ENCODE results near the gene VTI1A.
A peak's percentile ranks its signal among the peaks of the same experiment; 100 is the strongest.

Gene VTI1A

DNA sequence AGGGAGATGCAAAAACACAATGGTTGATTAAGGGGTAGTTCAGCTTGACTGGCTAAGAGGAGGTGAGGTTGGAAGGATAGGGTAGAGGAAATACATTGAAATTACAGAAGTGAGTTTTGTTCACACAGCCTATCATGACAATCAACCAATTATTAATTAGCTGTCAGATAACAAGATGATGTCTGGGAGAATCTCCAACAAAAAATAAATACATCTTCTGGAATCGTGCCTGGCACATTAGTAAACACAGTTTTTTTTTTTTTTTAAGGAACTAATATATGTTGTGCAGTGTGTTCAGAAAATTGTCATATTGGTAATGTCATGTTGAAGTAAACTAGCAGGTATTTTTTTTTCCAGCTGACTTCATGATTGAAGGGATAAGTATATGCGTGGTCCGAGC is 171.8 kb downstream of the VTI1A start:
- no peak for TF ChIP-seq POLR2A (IDR thresholded peaks at IDR 0.05; ENCODE audit: low read depth, low read length)
- DNase-seq (ENCODE audit: insufficient read length, low spot score) (no peak), FAIRE-seq (no peak)

DNA sequence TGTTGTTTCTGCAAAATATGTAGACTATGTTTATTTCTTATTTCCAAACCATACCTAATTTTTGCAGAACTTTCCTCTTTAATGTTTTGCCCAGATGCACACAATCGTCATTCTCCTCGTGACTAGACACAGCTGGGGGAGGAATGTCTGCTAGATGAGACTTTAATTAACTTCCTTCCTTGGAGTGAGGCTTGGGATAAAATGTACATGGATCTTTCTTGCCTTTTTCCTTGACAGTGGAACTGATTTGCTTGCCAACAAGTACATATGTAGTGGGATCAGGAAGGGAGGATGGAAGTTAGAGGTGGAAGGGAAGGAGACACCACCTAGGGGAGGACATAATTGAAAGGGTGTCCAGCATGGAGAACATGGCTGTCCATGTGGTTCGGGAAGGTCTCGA is 172.5 kb downstream of the VTI1A start:
- no peak for FAIRE-seq
- no peak for TF ChIP-seq POLR2A (IDR thresholded peaks at IDR 0.05; ENCODE audit: low read depth, low read length)
- no peak for DNase-seq (ENCODE audit: insufficient read length, low spot score)

DNA sequence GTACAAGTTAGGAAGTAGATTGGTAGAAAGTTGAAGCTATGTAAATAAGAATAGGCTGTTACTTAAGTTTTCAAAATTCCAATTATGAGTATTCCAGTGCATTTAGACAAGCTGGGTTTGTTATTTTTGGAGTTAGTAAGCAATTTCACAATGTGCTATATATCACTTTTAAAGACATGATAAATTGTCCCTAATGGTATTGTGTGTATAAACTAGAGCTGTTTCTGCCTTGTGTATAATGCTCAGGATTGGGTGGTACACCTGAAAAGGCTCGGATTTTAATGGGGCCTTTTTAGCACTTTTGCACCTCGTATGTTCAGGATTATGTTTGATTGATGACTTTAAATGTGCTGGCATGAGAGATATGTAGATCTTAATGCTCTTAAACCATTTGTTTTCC is 175.8 kb downstream of the VTI1A start:
- no peak for FAIRE-seq
- no peak for DNase-seq (ENCODE audit: insufficient read length, low spot score)
- no peak for TF ChIP-seq POLR2A (IDR thresholded peaks at IDR 0.05; ENCODE audit: low read depth, low read length)

DNA sequence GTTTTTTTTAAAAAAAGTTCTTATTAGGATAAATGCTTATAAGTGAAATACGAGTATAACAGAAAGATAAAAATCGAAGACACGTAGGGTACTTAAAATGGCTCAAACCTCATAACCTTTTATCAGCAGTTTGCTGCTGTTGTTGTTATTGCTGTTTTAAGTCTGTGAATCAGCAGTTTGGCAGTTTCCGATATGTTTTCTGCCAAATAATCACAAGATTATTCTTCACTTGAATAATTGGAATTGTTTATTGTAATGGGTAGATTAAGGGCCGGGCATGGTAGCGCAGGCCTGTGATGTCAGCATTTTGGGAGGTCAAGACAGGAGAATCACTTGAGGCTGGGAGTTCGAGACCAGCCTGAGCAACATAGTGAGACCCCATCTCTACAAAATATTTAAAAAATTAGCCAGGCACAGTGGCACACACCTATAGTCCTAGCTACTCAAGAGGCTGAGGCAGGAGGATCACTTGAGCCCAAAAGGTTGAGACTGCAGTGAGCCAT is 177.6 kb downstream of the VTI1A start:
- TF ChIP-seq POLR2A (IDR thresholded peaks at IDR 0.05; ENCODE audit: low read depth, low read length), result no peak
- DNase-seq (ENCODE audit: insufficient read length, low spot score) (no peak), FAIRE-seq (no peak)

DNA sequence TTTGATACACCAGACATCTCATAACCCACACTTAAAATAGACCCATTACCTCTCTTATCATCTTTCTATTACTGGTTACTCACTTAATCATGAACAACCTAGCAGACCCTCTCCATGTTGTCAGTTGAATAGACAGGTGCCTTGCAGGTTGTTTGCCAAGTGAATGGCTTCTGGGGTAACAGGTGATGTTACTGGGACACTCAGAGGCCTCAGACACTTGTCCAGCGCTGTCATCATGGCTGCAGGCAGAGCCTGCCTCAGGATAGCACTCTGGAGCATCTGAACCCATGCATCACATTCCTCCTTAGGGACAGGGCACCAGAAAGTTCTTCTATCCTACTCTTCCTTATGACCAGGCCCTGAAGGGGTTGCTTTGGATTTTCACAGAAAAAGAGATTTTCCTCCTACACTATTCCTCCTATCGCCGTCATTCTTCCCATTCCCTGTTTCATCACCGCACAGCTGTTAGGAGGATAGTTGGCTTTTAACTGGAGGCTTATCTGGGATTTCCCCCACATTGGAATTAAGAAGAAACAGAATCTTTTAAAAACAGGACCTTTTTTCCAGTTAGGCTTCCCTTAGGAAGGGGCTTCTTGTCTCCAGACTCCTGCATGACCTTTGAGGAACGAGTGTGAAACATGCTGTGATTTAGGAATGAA is 182.1 kb downstream of the VTI1A start:
- DNase-seq (ENCODE audit: insufficient read length, low spot score), result no peak
- no peak for FAIRE-seq
- no peak for TF ChIP-seq POLR2A (IDR thresholded peaks at IDR 0.05; ENCODE audit: low read depth, low read length)

DNA sequence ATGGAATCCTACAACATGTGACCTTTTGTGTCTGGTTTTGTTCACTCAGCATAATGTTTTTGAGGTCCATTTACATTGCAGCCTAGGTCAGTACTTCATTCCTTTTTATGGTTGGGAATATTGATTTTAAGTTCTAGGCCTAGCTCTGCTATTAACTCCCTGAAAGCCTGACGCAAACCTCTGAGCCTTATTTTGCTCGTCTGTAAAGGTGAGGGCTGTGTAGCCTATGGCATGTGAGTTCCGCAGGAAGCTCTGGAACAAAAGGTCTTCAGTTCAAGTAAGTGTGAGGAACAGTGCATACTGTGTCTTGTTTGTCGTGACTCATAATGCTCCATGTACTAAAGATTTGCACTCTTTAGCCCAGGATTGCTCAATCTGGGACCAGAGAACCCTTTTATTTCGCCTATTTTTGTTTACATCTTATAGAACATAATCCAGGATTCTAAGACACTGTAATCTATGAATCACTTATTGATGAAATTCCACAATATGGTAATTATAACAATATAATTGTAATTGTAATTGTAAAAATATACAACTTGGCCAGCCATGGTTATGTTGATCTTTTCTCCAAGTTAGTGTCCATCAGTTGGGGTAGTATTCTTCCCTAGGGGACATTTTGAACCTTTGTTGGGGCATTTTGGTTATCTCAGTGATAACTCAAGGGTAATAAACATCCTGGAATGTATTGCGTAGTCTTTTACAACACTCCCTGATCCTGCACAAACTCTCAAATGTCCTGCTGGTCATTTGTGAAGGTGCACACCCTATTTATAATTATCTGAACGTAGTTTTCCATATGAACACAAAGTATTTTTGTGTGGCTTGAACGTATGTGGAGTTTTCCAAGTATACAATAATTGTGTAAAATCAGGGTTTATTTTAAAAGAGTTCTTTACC is 184.7 kb downstream of the VTI1A start:
- TF ChIP-seq POLR2A (IDR thresholded peaks at IDR 0.05; ENCODE audit: low read depth, low read length), result no peak
- FAIRE-seq (no peak), DNase-seq (ENCODE audit: insufficient read length, low spot score) (no peak)

DNA sequence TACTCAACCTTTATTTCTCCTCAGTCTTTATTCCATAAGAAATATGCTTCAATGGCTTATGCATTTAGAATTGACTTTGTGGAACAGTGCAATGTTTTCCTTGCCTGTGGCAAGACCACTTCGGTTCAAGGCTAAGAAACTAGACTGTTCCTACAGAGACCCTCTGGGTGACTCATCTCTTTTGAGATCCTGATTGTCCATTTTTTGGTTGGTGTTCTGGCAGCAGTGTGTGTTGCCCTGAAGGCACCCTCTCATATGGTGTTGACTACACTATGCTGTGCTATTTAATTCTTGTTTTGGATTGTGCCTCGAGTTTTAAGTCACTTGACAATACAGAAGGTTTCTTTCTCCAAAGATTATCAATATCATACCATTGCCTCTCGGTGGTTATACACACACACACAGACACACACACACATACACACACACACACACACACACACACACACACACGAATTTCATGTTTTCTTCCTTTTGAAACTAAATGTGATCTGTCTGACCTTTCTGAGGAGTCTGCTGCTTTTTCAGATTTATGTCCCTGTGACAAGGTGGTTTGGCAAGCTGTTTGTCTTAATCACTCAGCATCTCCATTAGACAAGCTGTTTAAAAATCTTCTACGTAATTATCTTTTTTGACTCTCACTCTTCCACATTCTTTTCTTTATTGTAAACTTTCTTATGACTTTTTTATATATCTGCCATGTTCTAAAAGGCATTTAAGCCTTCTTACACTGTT is 187.2 kb downstream of the VTI1A start:
- no peak for DNase-seq (ENCODE audit: insufficient read length, low spot score)
- peak; percentile 48 for FAIRE-seq

DNA sequence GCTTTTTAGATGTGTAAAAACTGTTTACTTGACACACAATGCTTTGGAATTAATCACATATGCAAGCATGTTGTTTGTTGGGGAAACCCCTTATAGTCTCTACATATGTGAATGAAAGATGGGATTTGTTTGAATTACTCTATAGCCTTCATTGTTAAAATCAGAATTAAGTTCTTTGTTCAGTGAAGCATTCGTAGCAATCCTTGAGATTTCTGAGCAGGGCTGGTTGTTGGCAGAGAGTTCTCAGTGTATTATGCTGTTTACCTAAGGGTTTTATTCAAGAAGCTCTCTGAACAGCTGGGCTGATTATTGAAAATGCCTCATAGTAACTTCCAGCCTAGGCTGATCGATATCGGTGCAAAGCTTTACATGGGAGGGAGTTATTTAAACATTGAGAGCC is 190.9 kb downstream of the VTI1A start:
- no peak for DNase-seq (ENCODE audit: insufficient read length, low spot score)
- no peak for TF ChIP-seq POLR2A (IDR thresholded peaks at IDR 0.05; ENCODE audit: low read depth, low read length)
- FAIRE-seq, result no peak

More for the DNA sequence above, 187.2 kb downstream of the VTI1A start:
- TF ChIP-seq POLR2A (IDR thresholded peaks at IDR 0.05; ENCODE audit: low read depth, low read length), result no peak

DNA sequence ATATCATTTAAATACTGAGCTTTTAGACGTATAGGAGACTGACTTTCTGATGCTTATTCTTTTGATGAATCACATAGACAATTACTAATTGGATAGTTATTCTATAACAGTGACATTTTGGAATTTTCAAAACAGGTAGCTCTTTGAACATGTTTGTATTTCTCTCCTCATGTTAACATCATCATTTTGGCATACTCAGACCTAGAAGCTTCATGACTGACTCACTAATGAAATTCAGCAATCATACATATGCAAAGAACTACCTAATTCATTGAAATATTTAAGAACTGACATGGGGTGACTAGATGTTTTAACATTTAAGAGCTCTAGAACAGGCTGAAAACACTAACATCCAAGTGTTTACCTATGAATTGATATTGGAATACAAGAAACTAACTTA is 192.3 kb downstream of the VTI1A start:
- no peak for DNase-seq (ENCODE audit: insufficient read length, low spot score)
- FAIRE-seq, result no peak
- no peak for TF ChIP-seq POLR2A (IDR thresholded peaks at IDR 0.05; ENCODE audit: low read depth, low read length)

DNA sequence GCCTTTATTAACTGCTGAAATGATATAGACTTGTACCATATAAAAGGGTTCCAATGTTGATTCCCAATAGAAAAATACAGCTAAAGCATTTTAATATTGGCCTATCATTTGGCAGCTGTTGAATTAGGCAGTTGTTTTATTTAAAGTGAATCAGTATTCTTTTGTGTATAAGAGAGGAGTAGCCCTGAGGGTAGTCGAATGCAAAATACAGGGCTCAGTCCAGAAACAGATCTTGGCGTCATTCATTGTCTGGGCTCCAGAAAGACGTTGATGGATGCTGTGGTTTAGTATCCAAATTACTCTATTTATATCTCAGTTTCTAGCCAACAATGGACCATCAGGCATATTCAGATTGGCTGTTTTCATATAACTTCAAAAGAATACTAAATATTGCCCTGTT is 193.6 kb downstream of the VTI1A start:
- FAIRE-seq (no peak), DNase-seq (ENCODE audit: insufficient read length, low spot score) (no peak)
- no peak for TF ChIP-seq POLR2A (IDR thresholded peaks at IDR 0.05; ENCODE audit: low read depth, low read length)

DNA sequence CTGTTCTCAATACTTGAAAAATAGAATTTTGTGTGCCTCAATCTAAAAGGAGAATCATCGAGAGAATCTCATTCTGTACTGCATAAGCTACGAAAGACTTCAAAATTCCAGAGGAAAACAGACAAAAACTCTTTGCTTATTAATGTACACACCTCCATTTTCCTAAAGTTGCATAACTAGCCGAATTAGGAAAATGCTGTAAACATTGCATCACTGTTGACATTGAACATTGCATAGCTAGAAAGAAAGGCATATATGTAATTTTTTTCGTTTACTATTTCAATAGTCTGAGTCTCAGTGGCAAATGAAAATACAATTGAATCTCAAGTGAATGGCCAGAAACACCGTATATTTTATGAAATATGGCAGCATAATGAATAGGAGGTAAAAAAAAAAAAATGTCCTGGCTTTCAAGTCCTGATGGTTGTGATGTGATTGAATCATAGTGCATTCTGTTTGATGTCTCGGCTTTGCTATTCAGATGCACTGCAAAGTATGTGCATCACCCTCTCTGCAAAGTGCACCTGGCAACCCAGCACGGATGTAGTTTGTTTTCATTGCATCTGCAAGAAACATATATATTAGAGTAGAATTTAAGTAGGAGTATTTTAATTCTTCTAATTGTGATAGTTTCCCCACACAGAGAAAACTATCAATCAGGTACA is 196.7 kb downstream of the VTI1A start:
- no peak for TF ChIP-seq POLR2A (IDR thresholded peaks at IDR 0.05; ENCODE audit: low read depth, low read length)
- FAIRE-seq, result no peak
- DNase-seq (ENCODE audit: insufficient read length, low spot score), result no peak

DNA sequence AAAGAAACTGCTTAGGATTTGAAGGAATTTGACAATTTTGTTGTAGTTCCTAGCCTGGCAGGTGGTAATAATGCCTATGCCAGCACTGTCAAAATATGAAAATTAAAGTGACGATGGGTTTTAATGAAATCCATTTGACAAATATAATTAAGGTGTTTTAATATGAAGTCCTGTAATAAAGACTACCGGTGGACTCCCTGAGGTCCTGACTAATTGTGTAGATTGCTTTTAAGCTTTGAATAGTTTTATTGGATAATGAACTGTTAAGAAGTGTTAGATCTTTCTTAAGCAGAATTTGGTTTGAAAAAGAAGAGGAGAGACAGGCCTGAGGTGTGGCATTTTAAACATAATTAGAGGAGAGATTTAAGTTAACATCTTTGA is 197.2 kb downstream of the VTI1A start:
- DNase-seq (ENCODE audit: insufficient read length, low spot score) (no peak), FAIRE-seq (no peak)
- TF ChIP-seq POLR2A (IDR thresholded peaks at IDR 0.05; ENCODE audit: low read depth, low read length), result no peak

DNA sequence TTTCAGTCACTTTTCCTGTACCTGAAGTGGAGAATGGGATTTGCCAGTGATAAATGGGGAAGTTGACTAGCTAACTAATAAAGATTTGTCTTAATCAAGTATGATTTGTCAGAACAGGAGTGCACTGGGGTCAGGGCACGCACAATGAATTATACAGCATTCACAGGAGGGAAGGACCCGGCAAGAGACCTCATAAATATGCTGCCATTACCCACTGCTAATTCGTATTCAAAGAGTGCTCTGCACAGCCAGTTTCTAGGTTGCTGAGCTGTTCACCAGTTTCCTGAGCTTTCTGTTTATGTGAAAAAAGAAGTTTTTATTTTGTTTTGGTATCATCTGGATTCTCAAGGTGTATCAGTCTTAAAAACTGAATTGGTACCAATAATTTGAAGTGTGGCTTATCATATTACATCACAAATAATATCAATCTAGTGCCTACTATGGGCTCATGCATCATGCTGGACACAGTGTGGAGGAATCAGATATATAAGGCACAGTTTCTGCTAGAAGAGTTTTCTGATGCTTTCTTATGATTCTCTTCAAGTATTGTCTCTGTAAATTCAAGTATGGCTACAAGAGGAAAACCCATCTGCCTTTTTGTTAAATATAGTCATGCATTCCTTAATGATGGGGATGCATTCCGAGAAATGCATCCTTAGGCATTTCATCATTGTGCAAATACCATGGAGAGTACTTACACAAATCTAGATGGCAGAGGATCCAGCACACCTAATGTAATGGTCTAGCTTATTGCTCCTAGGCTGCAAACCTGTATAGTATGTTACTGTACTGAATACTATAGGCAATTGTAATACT is 202.2 kb downstream of the VTI1A start:
- DNase-seq (ENCODE audit: insufficient read length, low spot score) (no peak), FAIRE-seq (no peak)
- no peak for TF ChIP-seq POLR2A (IDR thresholded peaks at IDR 0.05; ENCODE audit: low read depth, low read length)
